ENCODE data around the gene SLC39A11.
A peak's percentile ranks its signal among the peaks of the same experiment; 100 is the strongest.

SLC39A11 gene

GRCh38 chr17:72735592-72735991, 356.9 kb downstream of the SLC39A11 start:
- Mint-ChIP-seq H3K4me1 (peaks cover 5% of the 10 kb centered on the region), H3K36me3 (peaks cover 33% of the 10 kb centered on the region), H3K4me3 (no peak overlapping the region), H3K9me3 (no peaks in the 10 kb centered on the region), H3K27ac (no peak overlapping the region), H3K27me3 (no peaks in the 10 kb centered on the region)
- no peak for ATAC-seq

- H3K27ac Mint-ChIP-seq = no peak overlapping the region
- H3K4me1 Mint-ChIP-seq = peaks cover 11% of the 10 kb centered on the region
- peaks cover 33% of the 10 kb centered on the region for H3K36me3 Mint-ChIP-seq
- H3K27me3 Mint-ChIP-seq = no peaks in the 10 kb centered on the region
- no peaks in the 10 kb centered on the region for H3K9me3 Mint-ChIP-seq
- no peak for ATAC-seq
- H3K4me3 Mint-ChIP-seq = no peak overlapping the region
Observed at GRCh38 chr17:72735048-72735447, 357.4 kb downstream of the SLC39A11 start.

- Mint-ChIP-seq H3K27ac (no peak overlapping the region), H3K4me1 (peaks cover 11% of the 10 kb centered on the region), H3K9me3 (no peaks in the 10 kb centered on the region), H3K36me3 (peaks cover 33% of the 10 kb centered on the region), H3K4me3 (no peak overlapping the region), H3K27me3 (no peaks in the 10 kb centered on the region)
- no peak for ATAC-seq
Observed at GRCh38 chr17:72734613-72735012, 357.9 kb downstream of the SLC39A11 start.

- Mint-ChIP-seq H3K27me3 (no peaks in the 10 kb centered on the region), H3K36me3 (peaks cover 33% of the 10 kb centered on the region), H3K4me1 (peaks cover 11% of the 10 kb centered on the region), H3K27ac (no peak overlapping the region), H3K9me3 (no peaks in the 10 kb centered on the region), H3K4me3 (no peak overlapping the region)
- ATAC-seq = peak; percentile 80
Observed at GRCh38 chr17:72733619-72734282, 358.7 kb downstream of the SLC39A11 start.

GRCh38 chr17:72732893-72733618, 359.4 kb downstream of the SLC39A11 start:
- Mint-ChIP-seq H3K4me3 (no peak overlapping the region), H3K4me1 (peaks cover 13% of the 10 kb centered on the region), H3K27ac (no peak overlapping the region), H3K27me3 (no peaks in the 10 kb centered on the region), H3K9me3 (no peaks in the 10 kb centered on the region), H3K36me3 (peaks cover 27% of the 10 kb centered on the region)
- no peak for ATAC-seq

GRCh38 chr17:72730077-72730476, 362.4 kb downstream of the SLC39A11 start:
- Mint-ChIP-seq H3K4me3 (no peak overlapping the region), H3K27me3 (no peaks in the 10 kb centered on the region), H3K36me3 (peaks cover 12% of the 10 kb centered on the region), H3K9me3 (no peaks in the 10 kb centered on the region), H3K4me1 (peaks cover 39% of the 10 kb centered on the region), H3K27ac (peak overlapping the region; percentile 7)
- no peak for ATAC-seq

GRCh38 chr17:72726936-72727335, 365.6 kb downstream of the SLC39A11 start:
- ATAC-seq = peak; percentile 97
- Mint-ChIP-seq H3K36me3 (no peaks in the 10 kb centered on the region), H3K4me3 (peak overlapping the region; percentile 81), H3K4me1 (peaks cover 35% of the 10 kb centered on the region), H3K27ac (peak overlapping the region; percentile 95), H3K9me3 (no peaks in the 10 kb centered on the region), H3K27me3 (no peaks in the 10 kb centered on the region)

GRCh38 chr17:72725433-72726068, 366.9 kb downstream of the SLC39A11 start:
- ATAC-seq = no peak
- H3K36me3 Mint-ChIP-seq = no peaks in the 10 kb centered on the region
- no peak overlapping the region for H3K4me3 Mint-ChIP-seq
- peak overlapping the region; percentile 30 for H3K27ac Mint-ChIP-seq
- H3K27me3 Mint-ChIP-seq = no peaks in the 10 kb centered on the region
- no peaks in the 10 kb centered on the region for H3K9me3 Mint-ChIP-seq
- H3K4me1 Mint-ChIP-seq = peaks cover 33% of the 10 kb centered on the region

GRCh38 chr17:72724267-72724666, 368.2 kb downstream of the SLC39A11 start:
- H3K36me3 Mint-ChIP-seq = no peaks in the 10 kb centered on the region
- peaks cover 41% of the 10 kb centered on the region for H3K4me1 Mint-ChIP-seq
- no peaks in the 10 kb centered on the region for H3K9me3 Mint-ChIP-seq
- ATAC-seq = no peak
- H3K4me3 Mint-ChIP-seq = no peak overlapping the region
- H3K27ac Mint-ChIP-seq = no peak overlapping the region
- no peaks in the 10 kb centered on the region for H3K27me3 Mint-ChIP-seq

GRCh38 chr17:72723711-72724110, 368.8 kb downstream of the SLC39A11 start:
- Mint-ChIP-seq H3K36me3 (no peaks in the 10 kb centered on the region), H3K27me3 (no peaks in the 10 kb centered on the region), H3K4me1 (peaks cover 43% of the 10 kb centered on the region), H3K4me3 (no peak overlapping the region), H3K9me3 (no peaks in the 10 kb centered on the region), H3K27ac (no peak overlapping the region)
- ATAC-seq = no peak

- H3K36me3 Mint-ChIP-seq = peaks cover 9% of the 10 kb centered on the region
- H3K9me3 Mint-ChIP-seq = no peaks in the 10 kb centered on the region
- ATAC-seq = no peak
- H3K27ac Mint-ChIP-seq = no peak overlapping the region
- H3K27me3 Mint-ChIP-seq = no peaks in the 10 kb centered on the region
- peaks cover 17% of the 10 kb centered on the region for H3K4me1 Mint-ChIP-seq
- H3K4me3 Mint-ChIP-seq = no peak overlapping the region
Observed at GRCh38 chr17:72720494-72720825, 372.0 kb downstream of the SLC39A11 start.

GRCh38 chr17:72719578-72720493, 372.7 kb downstream of the SLC39A11 start:
- H3K36me3 Mint-ChIP-seq = peaks cover 15% of the 10 kb centered on the region
- ATAC-seq = peak; percentile 72
- H3K27ac Mint-ChIP-seq = peak overlapping the region; percentile 31
- H3K9me3 Mint-ChIP-seq = no peaks in the 10 kb centered on the region
- H3K4me1 Mint-ChIP-seq = peaks cover 15% of the 10 kb centered on the region
- H3K4me3 Mint-ChIP-seq = peak overlapping the region; percentile 30
- no peaks in the 10 kb centered on the region for H3K27me3 Mint-ChIP-seq

- Mint-ChIP-seq H3K4me1 (peaks cover 15% of the 10 kb centered on the region), H3K9me3 (no peaks in the 10 kb centered on the region), H3K36me3 (peaks cover 21% of the 10 kb centered on the region), H3K27me3 (no peaks in the 10 kb centered on the region), H3K27ac (peak overlapping the region; percentile 31), H3K4me3 (peak overlapping the region; percentile 30)
- ATAC-seq = no peak
Observed at GRCh38 chr17:72719206-72719577, 373.3 kb downstream of the SLC39A11 start.

GRCh38 chr17:72717676-72718075, 374.8 kb downstream of the SLC39A11 start:
- no peak overlapping the region for H3K27ac Mint-ChIP-seq

GRCh38 chr17:72717276-72717675, 375.2 kb downstream of the SLC39A11 start:
- no peak for ATAC-seq
- Mint-ChIP-seq H3K9me3 (no peaks in the 10 kb centered on the region), H3K36me3 (peaks cover 36% of the 10 kb centered on the region), H3K4me1 (peaks cover 15% of the 10 kb centered on the region), H3K4me3 (no peak overlapping the region), H3K27me3 (no peaks in the 10 kb centered on the region), H3K27ac (no peak overlapping the region)

More at GRCh38 chr17:72717676-72718075, 374.8 kb downstream of the SLC39A11 start:
- ATAC-seq = no peak
- H3K4me1 Mint-ChIP-seq = peaks cover 15% of the 10 kb centered on the region
- no peaks in the 10 kb centered on the region for H3K9me3 Mint-ChIP-seq
- H3K4me3 Mint-ChIP-seq = no peak overlapping the region
- no peaks in the 10 kb centered on the region for H3K27me3 Mint-ChIP-seq
- peaks cover 32% of the 10 kb centered on the region for H3K36me3 Mint-ChIP-seq

Data from stimulated activated memory B cell treated with anti-CD40 and anti-IgM and Interleukin-4, amounts not matched to agents 10 μg/mL and 1 μg/mL and 100 μg/mL, for 72 hours (primary cell).